DOHH2 (cell line): Measurements from ENCODE around the gene RSAD2.

Experiments used
- H3F3A ChIP-seq: fragments of 200-600 bp; sonication (generic), shearing (Covaris generic); 2 replicates; pipeline ENCODE4 v1.6.0; 2016; ENCODE audit warnings: antibody characterized with exemption, mild to moderate bottlenecking; ENCODE audit not compliant: control insufficient read depth, insufficient read depth
- H3K27ac ChIP-seq: fragments of 200-600 bp; sonication (generic); 2 replicates; pipeline ENCODE4 v1.5.1; 2014; ENCODE audit warnings: low read depth, mild to moderate bottlenecking, low read length, moderate library complexity
- H3K27me3 ChIP-seq: fragments of 200-600 bp; sonication (generic); 2 replicates; pipeline ENCODE4 v1.6.1; 2014; ENCODE audit warnings: mild to moderate bottlenecking, low read length, mixed read lengths; ENCODE audit not compliant: control insufficient read depth
- H3K36me3 ChIP-seq: fragments of 200-600 bp; sonication (generic); 2 replicates; pipeline ENCODE4 v1.6.1; 2014; ENCODE audit warnings: mild to moderate bottlenecking, low read length, moderate library complexity, mixed read lengths; ENCODE audit not compliant: control insufficient read depth
- H3K4me1 ChIP-seq: fragments of 200-600 bp; sonication (generic); 2 replicates; pipeline ENCODE4 v1.6.1; 2014; ENCODE audit warnings: mild to moderate bottlenecking, low read length, mixed read lengths; ENCODE audit not compliant: control insufficient read depth
- H3K4me2 ChIP-seq: fragments of 200-600 bp; sonication (generic); 2 replicates; pipeline ENCODE4 v1.6.0; 2014; ENCODE audit warnings: mild to moderate bottlenecking, low read length, moderate library complexity
- H3K4me3 ChIP-seq: fragments of 200-600 bp; sonication (generic); 2 replicates; pipeline ENCODE4 v1.5.1; 2014; ENCODE audit warnings: mild to moderate bottlenecking, low read length, mixed read lengths
- H3K79me2 ChIP-seq: fragments of 200-600 bp; sonication (generic); 2 replicates; pipeline ENCODE4 v1.6.1; 2014; ENCODE audit warnings: mild to moderate bottlenecking, low read length, mixed read lengths; ENCODE audit not compliant: control insufficient read depth
- H3K9me2 ChIP-seq: fragments of 200-600 bp; sonication (generic); replicated peaks from 2 replicates; pipeline ENCODE4 v1.6.1; 2014; ENCODE audit warnings: mild to moderate bottlenecking, low read length, mixed read lengths; ENCODE audit not compliant: control insufficient read depth
- H3K9me3 ChIP-seq: fragments of 200-600 bp; sonication (generic); 2 replicates; pipeline ENCODE4 v1.6.1; 2014; ENCODE audit warnings: antibody characterized with exemption, low read length, mixed read lengths; ENCODE audit not compliant: control insufficient read depth, insufficient read depth
- H4K20me1 ChIP-seq: fragments of 200-600 bp; sonication (generic); 2 replicates; pipeline ENCODE4 v1.6.0; 2014; ENCODE audit warnings: low read depth, mild to moderate bottlenecking, antibody characterized with exemption, low read length, moderate library complexity; ENCODE audit not compliant: control insufficient read depth, insufficient read depth
- CTCF ChIP-seq: fragments of 200-600 bp; sonication (generic); IDR thresholded peaks from one replicate; pipeline ENCODE4 v1.5.1; 2014; ENCODE audit warnings: antibody characterized with exemption, mild to moderate bottlenecking, low read depth, low read length; ENCODE audit not compliant: poor library complexity, severe bottlenecking
- EZH2phosphoT487 ChIP-seq: fragments of 200-600 bp; sonication (generic); IDR thresholded peaks from 2 replicates; pipeline ENCODE4 v1.6.1; 2017; ENCODE audit warnings: borderline replicate concordance, mild to moderate bottlenecking, antibody characterized with exemption, low read length, moderate library complexity, mixed read lengths

The RSAD2 gene

GRCh38 chr2:6923319-6923718, 45.7 kb downstream of the RSAD2 start:
- Histone ChIP-seq H3K4me1 (no peaks in the 10 kb centered on the region), H3K4me3 (no peak overlapping the region), H3K9me3 (no peaks in the 10 kb centered on the region), H3K4me2 (no peak overlapping the region), H3K79me2 (no peaks in the 10 kb centered on the region), H3K9me2 (no peaks in the 10 kb centered on the region), H4K20me1 (no peaks in the 10 kb centered on the region), H3K27ac (no peak overlapping the region), H3F3A (no peaks in the 10 kb centered on the region), H3K27me3 (no peaks in the 10 kb centered on the region), H3K36me3 (no peaks in the 10 kb centered on the region)
- TF ChIP-seq EZH2phosphoT487 (no peak), CTCF (no peak)

GRCh38 chr2:6924101-6924923, 46.7 kb downstream of the RSAD2 start:
- Histone ChIP-seq H3K9me3 (no peaks in the 10 kb centered on the region), H3K27ac (no peak overlapping the region), H3K4me1 (no peaks in the 10 kb centered on the region), H3K9me2 (no peaks in the 10 kb centered on the region), H3K27me3 (no peaks in the 10 kb centered on the region), H4K20me1 (no peaks in the 10 kb centered on the region), H3K4me2 (no peak overlapping the region), H3K36me3 (no peaks in the 10 kb centered on the region), H3K79me2 (no peaks in the 10 kb centered on the region), H3F3A (no peaks in the 10 kb centered on the region), H3K4me3 (no peak overlapping the region)
- TF ChIP-seq EZH2phosphoT487 (no peak), CTCF (no peak)

GRCh38 chr2:6924924-6925409, 47.4 kb downstream of the RSAD2 start:
- H3K27ac ChIP-seq, result no peak overlapping the region
- no peak overlapping the region for H3K4me2 ChIP-seq
- no peaks in the 10 kb centered on the region for H3K36me3 ChIP-seq
- H3K79me2 ChIP-seq, result no peaks in the 10 kb centered on the region
- no peaks in the 10 kb centered on the region for H3F3A ChIP-seq
- H3K4me1 ChIP-seq, result no peaks in the 10 kb centered on the region
- TF ChIP-seq CTCF (no peak), EZH2phosphoT487 (no peak)
- no peak overlapping the region for H3K4me3 ChIP-seq
- no peaks in the 10 kb centered on the region for H3K9me3 ChIP-seq
- no peaks in the 10 kb centered on the region for H3K9me2 ChIP-seq
- no peaks in the 10 kb centered on the region for H3K27me3 ChIP-seq
- H4K20me1 ChIP-seq, result no peaks in the 10 kb centered on the region
